GM12878 (cell line): ENCODE results near the gene AGRN. TPM values are rescaled to one million over a fixed set of nuclear protein-coding genes. Genes with fewer than 3 reads are reported as not detected.
A peak's percentile ranks its signal among the peaks of the same experiment; 100 is the strongest.

Experiments
- BHLHE40 ChIP-seq, 2 experiments: fragments of 450-650 bp in 1 of 2; IDR thresholded peaks; 2 replicates each; pipeline ENCODE4 v1.6.1; 2011 to 2017; ENCODE audit warnings: low read depth in 2 of 2, borderline replicate concordance in 1 of 2, improper control_type of control experiment in 1 of 2, low read length in 1 of 2, mild to moderate bottlenecking in 1 of 2
- CHD2 ChIP-seq: IDR thresholded peaks from 2 replicates; pipeline ENCODE4 v1.6.1; 2011; ENCODE audit warnings: low read depth, low read length, improper control_type of control experiment, borderline replicate concordance
- DPF2 ChIP-seq: fragments of 450-650 bp; IDR thresholded peaks from 2 replicates; pipeline ENCODE4 v1.6.1; 2017; ENCODE audit warnings: mild to moderate bottlenecking
- EGR1 ChIP-seq, 2 experiments: IDR thresholded peaks; 1 replicate in 1 of 2; 2 replicates in 1 of 2; pipeline ENCODE4 v1.6.1; 2011 to 2012; ENCODE audit warnings: low read depth in 2 of 2, low read length in 2 of 2, borderline replicate concordance in 1 of 2, mild to moderate bottlenecking in 1 of 2, moderate library complexity in 1 of 2
- EZH2 ChIP-seq: IDR thresholded peaks from 2 replicates; pipeline ENCODE4 v1.6.1; 2012; ENCODE audit warnings: low read depth, mild to moderate bottlenecking, control low read depth, inconsistent platforms, low read length, borderline replicate concordance; ENCODE audit not compliant: control insufficient read depth
- FOXM1 ChIP-seq: IDR thresholded peaks from 2 replicates; pipeline ENCODE4 v1.6.1; 2012; ENCODE audit warnings: low read depth, mild to moderate bottlenecking, inconsistent platforms, low read length, moderate library complexity
- HCFC1 ChIP-seq: fragments of 150-350 bp; IDR thresholded peaks from 2 replicates; pipeline ENCODE4 v1.6.1; 2014; ENCODE audit warnings: low read length
- LARP7 ChIP-seq: fragments of 450-650 bp; IDR thresholded peaks from 2 replicates; pipeline ENCODE4 v1.6.1; 2017; ENCODE audit warnings: mild to moderate bottlenecking
- NRF1 ChIP-seq: conservative IDR thresholded peaks from 2 replicates; pipeline ENCODE4 v1.6.1; 2011; ENCODE audit warnings: mild to moderate bottlenecking, low read depth, low read length, improper control_type of control experiment
- POLR2A ChIP-seq: IDR thresholded peaks from 2 replicates; pipeline ENCODE4 v1.6.1; 2011; ENCODE audit warnings: low read depth, mild to moderate bottlenecking, low read length
- SMAD1 ChIP-seq: fragments of 450-650 bp; IDR thresholded peaks from 2 replicates; pipeline ENCODE4 v1.6.1; 2018; ENCODE audit warnings: mild to moderate bottlenecking, low read depth; ENCODE audit not compliant: partially characterized antibody
- SMARCA5 ChIP-seq: fragments of 450-650 bp; IDR thresholded peaks from 2 replicates; pipeline ENCODE4 v1.6.1; 2017; ENCODE audit warnings: mild to moderate bottlenecking
- SP1 ChIP-seq: IDR thresholded peaks from one replicate; pipeline ENCODE4 v1.6.1; 2011; ENCODE audit warnings: low read depth, low read length
- TCF3 ChIP-seq: IDR thresholded peaks from 2 replicates; pipeline ENCODE4 v1.6.1; 2012; ENCODE audit warnings: low read depth, mild to moderate bottlenecking, low read length, borderline replicate concordance; ENCODE audit not compliant: insufficient read depth
- ZNF207 ChIP-seq: fragments of 450-650 bp; IDR thresholded peaks from 2 replicates; pipeline ENCODE4 v1.6.1; 2014; ENCODE audit warnings: antibody characterized with exemption, mild to moderate bottlenecking, borderline replicate concordance
- polyA plus RNA-seq, 11 experiments: library from polyadenylated mRNA; depleted of rRNA in 4 of 11; unstranded in 6 of 11; stranded (reverse) in 5 of 11; fragments of >200 nt; fragmentation: Nextera tagmentation in 4 of 11; fragmentation: Illumina TruSeq in 1 of 11; extraction: Ambion mirVana in 4 of 11; extraction: Trizol in 1 of 11; gene quantifications; 1 replicate in 1 of 11; 2 replicates in 10 of 11; pipeline versions ENCODE4 v1.2.1 to v1.2.3, GENCODE V29; 2011 to 2016; ENCODE audit warnings: inconsistent platforms in 2 of 11, missing spikeins in 2 of 11, low read depth in 1 of 11
- total RNA-seq, 4 experiments: library from RNA; depleted of rRNA in 3 of 4; stranded (reverse); fragments of >200 nt in 3 of 4; fragmentation: Illumina TruSeq in 1 of 4; extraction: Trizol in 1 of 4; gene quantifications; 2 replicates each; pipeline versions ENCODE4 v1.2.1 to v1.2.3, GENCODE V29; 2013 to 2021
- TF ChIP-seq, protein P1 (sequence below): IDR thresholded peaks from 2 replicates; pipeline ENCODE4 v1.6.1; 2012; ENCODE audit warnings: mild to moderate bottlenecking, low read depth, low read length
- TF ChIP-seq, protein P2 (sequence below): IDR thresholded peaks from 2 replicates; pipeline ENCODE4 v1.6.1; 2012; ENCODE audit warnings: low read depth, low read length, improper control_type of control experiment
- TF ChIP-seq, protein P3 (sequence below): fragments of 450-650 bp; IDR thresholded peaks from 2 replicates; pipeline ENCODE4 v1.6.1; 2018; ENCODE audit warnings: borderline replicate concordance, mild to moderate bottlenecking; ENCODE audit not compliant: partially characterized antibody
- TF ChIP-seq, protein P4 (sequence below): IDR thresholded peaks from 2 replicates; pipeline ENCODE4 v1.6.1; 2011; ENCODE audit warnings: low read depth, low read length, improper control_type of control experiment, borderline replicate concordance
- TF ChIP-seq, protein P5 (sequence below): fragments of 450-650 bp; conservative IDR thresholded peaks from 2 replicates; pipeline ENCODE4 v1.6.1; 2017; ENCODE audit warnings: mild to moderate bottlenecking, moderate library complexity

Gene AGRN
- total and polyA plus RNA-seq, 10 of the 15 experiments (the other 5 are each of a cell fraction or from before 2014, with no cell fraction given) = 0.02 to 41.8 (median 4.1) TPM

DNA sequence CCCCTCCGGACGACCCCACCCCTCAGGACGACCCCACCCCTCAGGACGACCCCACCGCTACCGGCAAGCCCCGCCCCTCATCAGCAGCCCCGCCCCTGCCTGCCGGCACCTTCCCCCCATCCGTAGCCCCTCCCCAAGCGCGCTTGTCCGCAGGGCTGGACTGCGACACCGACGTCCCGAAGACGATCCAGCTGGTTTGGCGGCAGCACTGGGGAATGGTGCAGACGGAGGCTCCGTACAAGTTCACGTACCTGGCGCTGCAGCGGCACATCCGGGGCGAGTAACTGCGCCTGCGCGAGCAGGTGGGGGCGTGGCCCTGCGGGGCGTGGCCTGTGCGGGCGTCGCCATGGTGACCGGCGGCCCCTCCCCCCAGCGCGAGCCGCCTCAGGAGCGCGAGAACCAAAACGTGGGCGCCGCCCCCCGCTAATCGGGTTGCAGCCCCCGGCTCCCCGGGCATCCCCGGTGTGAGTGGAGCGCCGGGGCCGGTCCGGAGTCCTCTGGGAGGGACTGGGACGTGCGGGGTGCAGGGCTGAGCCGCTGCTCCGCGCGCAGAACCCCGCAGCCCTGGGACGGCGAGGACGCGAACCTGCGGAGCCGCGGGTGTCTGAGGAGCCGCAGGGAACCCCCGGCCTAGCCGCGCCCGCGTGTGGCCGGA is 49.3 kb downstream of the AGRN start (continued):
- TF ChIP-seq, protein P1, sequence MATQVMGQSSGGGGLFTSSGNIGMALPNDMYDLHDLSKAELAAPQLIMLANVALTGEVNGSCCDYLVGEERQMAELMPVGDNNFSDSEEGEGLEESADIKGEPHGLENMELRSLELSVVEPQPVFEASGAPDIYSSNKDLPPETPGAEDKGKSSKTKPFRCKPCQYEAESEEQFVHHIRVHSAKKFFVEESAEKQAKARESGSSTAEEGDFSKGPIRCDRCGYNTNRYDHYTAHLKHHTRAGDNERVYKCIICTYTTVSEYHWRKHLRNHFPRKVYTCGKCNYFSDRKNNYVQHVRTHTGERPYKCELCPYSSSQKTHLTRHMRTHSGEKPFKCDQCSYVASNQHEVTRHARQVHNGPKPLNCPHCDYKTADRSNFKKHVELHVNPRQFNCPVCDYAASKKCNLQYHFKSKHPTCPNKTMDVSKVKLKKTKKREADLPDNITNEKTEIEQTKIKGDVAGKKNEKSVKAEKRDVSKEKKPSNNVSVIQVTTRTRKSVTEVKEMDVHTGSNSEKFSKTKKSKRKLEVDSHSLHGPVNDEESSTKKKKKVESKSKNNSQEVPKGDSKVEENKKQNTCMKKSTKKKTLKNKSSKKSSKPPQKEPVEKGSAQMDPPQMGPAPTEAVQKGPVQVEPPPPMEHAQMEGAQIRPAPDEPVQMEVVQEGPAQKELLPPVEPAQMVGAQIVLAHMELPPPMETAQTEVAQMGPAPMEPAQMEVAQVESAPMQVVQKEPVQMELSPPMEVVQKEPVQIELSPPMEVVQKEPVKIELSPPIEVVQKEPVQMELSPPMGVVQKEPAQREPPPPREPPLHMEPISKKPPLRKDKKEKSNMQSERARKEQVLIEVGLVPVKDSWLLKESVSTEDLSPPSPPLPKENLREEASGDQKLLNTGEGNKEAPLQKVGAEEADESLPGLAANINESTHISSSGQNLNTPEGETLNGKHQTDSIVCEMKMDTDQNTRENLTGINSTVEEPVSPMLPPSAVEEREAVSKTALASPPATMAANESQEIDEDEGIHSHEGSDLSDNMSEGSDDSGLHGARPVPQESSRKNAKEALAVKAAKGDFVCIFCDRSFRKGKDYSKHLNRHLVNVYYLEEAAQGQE = no peak
- TF ChIP-seq SMARCA5 = no peak
- TF ChIP-seq DPF2 = 0 out of 2 replicates have a peak, but pooled peaks have one; percentile 45
- TF ChIP-seq EGR1 (IDR thresholded peaks at IDR 0.05; ENCODE audit: borderline replicate concordance in 1 of 2, low read depth in 2 of 2, low read length in 2 of 2) = no peak
- TF ChIP-seq, protein P2, sequence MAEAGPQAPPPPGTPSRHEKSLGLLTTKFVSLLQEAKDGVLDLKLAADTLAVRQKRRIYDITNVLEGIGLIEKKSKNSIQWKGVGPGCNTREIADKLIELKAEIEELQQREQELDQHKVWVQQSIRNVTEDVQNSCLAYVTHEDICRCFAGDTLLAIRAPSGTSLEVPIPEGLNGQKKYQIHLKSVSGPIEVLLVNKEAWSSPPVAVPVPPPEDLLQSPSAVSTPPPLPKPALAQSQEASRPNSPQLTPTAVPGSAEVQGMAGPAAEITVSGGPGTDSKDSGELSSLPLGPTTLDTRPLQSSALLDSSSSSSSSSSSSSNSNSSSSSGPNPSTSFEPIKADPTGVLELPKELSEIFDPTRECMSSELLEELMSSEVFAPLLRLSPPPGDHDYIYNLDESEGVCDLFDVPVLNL = 0 out of 2 replicates have a peak, but pooled peaks have one; percentile 32
- TF ChIP-seq EZH2 = no peak
- TF ChIP-seq TCF3 = 0 out of 2 replicates have a peak, but pooled peaks have one; percentile 19
- peak; percentile 72 for TF ChIP-seq LARP7
- TF ChIP-seq, protein P3, sequence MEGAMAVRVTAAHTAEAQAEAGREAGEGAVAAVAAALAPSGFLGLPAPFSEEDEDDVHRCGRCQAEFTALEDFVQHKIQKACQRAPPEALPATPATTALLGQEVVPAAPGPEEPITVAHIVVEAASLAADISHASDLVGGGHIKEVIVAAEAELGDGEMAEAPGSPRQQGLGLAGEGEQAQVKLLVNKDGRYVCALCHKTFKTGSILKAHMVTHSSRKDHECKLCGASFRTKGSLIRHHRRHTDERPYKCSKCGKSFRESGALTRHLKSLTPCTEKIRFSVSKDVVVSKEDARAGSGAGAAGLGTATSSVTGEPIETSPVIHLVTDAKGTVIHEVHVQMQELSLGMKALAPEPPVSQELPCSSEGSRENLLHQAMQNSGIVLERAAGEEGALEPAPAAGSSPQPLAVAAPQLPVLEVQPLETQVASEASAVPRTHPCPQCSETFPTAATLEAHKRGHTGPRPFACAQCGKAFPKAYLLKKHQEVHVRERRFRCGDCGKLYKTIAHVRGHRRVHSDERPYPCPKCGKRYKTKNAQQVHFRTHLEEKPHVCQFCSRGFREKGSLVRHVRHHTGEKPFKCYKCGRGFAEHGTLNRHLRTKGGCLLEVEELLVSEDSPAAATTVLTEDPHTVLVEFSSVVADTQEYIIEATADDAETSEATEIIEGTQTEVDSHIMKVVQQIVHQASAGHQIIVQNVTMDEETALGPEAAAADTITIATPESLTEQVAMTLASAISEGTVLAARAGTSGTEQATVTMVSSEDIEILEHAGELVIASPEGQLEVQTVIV = peak; percentile 34
- TF ChIP-seq FOXM1 = no peak
- no peak for TF ChIP-seq ZNF207
- TF ChIP-seq SP1 = peak; percentile 80
- TF ChIP-seq BHLHE40 (IDR thresholded peaks at IDR 0.05; ENCODE audit: borderline replicate concordance in 1 of 2, low read depth in 2 of 2, low read length in 1 of 2) = peak in 1 of 2 experiments; percentile 5; a peak in 1 of 4 replicates
- TF ChIP-seq, protein P4, sequence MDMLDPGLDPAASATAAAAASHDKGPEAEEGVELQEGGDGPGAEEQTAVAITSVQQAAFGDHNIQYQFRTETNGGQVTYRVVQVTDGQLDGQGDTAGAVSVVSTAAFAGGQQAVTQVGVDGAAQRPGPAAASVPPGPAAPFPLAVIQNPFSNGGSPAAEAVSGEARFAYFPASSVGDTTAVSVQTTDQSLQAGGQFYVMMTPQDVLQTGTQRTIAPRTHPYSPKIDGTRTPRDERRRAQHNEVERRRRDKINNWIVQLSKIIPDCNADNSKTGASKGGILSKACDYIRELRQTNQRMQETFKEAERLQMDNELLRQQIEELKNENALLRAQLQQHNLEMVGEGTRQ = no peak
- TF ChIP-seq, protein P5, sequence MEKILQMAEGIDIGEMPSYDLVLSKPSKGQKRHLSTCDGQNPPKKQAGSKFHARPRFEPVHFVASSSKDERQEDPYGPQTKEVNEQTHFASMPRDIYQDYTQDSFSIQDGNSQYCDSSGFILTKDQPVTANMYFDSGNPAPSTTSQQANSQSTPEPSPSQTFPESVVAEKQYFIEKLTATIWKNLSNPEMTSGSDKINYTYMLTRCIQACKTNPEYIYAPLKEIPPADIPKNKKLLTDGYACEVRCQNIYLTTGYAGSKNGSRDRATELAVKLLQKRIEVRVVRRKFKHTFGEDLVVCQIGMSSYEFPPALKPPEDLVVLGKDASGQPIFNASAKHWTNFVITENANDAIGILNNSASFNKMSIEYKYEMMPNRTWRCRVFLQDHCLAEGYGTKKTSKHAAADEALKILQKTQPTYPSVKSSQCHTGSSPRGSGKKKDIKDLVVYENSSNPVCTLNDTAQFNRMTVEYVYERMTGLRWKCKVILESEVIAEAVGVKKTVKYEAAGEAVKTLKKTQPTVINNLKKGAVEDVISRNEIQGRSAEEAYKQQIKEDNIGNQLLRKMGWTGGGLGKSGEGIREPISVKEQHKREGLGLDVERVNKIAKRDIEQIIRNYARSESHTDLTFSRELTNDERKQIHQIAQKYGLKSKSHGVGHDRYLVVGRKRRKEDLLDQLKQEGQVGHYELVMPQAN = peak; percentile 65; the same call in 1 of the 2 replicates
- no peak; the same call in 1 of the 2 replicates for TF ChIP-seq HCFC1
- TF ChIP-seq SMAD1 = no peak
- peak; percentile 78 for TF ChIP-seq POLR2A
- peak; percentile 67 for TF ChIP-seq NRF1
- TF ChIP-seq CHD2 = peak; percentile 79
